Measurements from ENCODE around the gene ANKMY1.

The ANKMY1 gene

GRCh38 chr2:240507778-240508251, 50.0 kb downstream of the ANKMY1 start:
- Histone ChIP-seq H3K4me1 (ENCODE audit: insufficient read depth, poor library complexity, severe bottlenecking) (no peaks in the 10 kb centered on the region), H3K4me3 (ENCODE audit: severe bottlenecking) (no peak overlapping the region), H3K36me3 (ENCODE audit: low read depth) (no peaks in the 10 kb centered on the region), H3K27me3 (ENCODE audit: insufficient read depth, poor library complexity, severe bottlenecking) (no peaks in the 10 kb centered on the region), H3K9me3 (ENCODE audit: severe bottlenecking) (no peaks in the 10 kb centered on the region), H3K27ac (ENCODE audit: poor library complexity, severe bottlenecking) (no peak overlapping the region)
- no peak for ATAC-seq (ENCODE audit: low read depth)
- no peak for TF ChIP-seq CTCF (IDR thresholded peaks at IDR 0.05; ENCODE audit: poor library complexity, severe bottlenecking)
- no peak for DNase-seq (ENCODE audit: low spot score)

- no peaks in the 10 kb centered on the region for H3K27me3 ChIP-seq (ENCODE audit: insufficient read depth, poor library complexity, severe bottlenecking)
- no peak overlapping the region for H3K4me3 ChIP-seq (ENCODE audit: severe bottlenecking)
- TF ChIP-seq CTCF (IDR thresholded peaks at IDR 0.05; ENCODE audit: poor library complexity, severe bottlenecking), result no peak
- ATAC-seq (ENCODE audit: low read depth) (no peak), DNase-seq (ENCODE audit: low spot score) (no peak)
- no peaks in the 10 kb centered on the region for H3K4me1 ChIP-seq (ENCODE audit: insufficient read depth, poor library complexity, severe bottlenecking)
- H3K9me3 ChIP-seq (ENCODE audit: severe bottlenecking), result no peaks in the 10 kb centered on the region
- H3K36me3 ChIP-seq (ENCODE audit: low read depth), result no peaks in the 10 kb centered on the region
- no peak overlapping the region for H3K27ac ChIP-seq (ENCODE audit: poor library complexity, severe bottlenecking)
Observed at GRCh38 chr2:240507060-240507777, 50.6 kb downstream of the ANKMY1 start.

- H3K27ac ChIP-seq (ENCODE audit: poor library complexity, severe bottlenecking), result no peak overlapping the region
- no peaks in the 10 kb centered on the region for H3K27me3 ChIP-seq (ENCODE audit: insufficient read depth, poor library complexity, severe bottlenecking)
- H3K9me3 ChIP-seq (ENCODE audit: severe bottlenecking), result no peaks in the 10 kb centered on the region
- ATAC-seq (ENCODE audit: low read depth), result no peak; the same call in 2 of the 3 replicates
- H3K4me1 ChIP-seq (ENCODE audit: insufficient read depth, poor library complexity, severe bottlenecking), result no peaks in the 10 kb centered on the region
- TF ChIP-seq CTCF (IDR thresholded peaks at IDR 0.05; ENCODE audit: poor library complexity, severe bottlenecking), result no peak
- DNase-seq (ENCODE audit: low spot score), result no peak
- no peak overlapping the region for H3K4me3 ChIP-seq (ENCODE audit: severe bottlenecking)
- H3K36me3 ChIP-seq (ENCODE audit: low read depth), result no peaks in the 10 kb centered on the region
Observed at GRCh38 chr2:240506406-240507059, 51.3 kb downstream of the ANKMY1 start.

GRCh38 chr2:240505910-240506309, 51.9 kb downstream of the ANKMY1 start:
- Histone ChIP-seq H3K4me3 (ENCODE audit: severe bottlenecking) (no peak overlapping the region), H3K27me3 (ENCODE audit: insufficient read depth, poor library complexity, severe bottlenecking) (no peaks in the 10 kb centered on the region), H3K9me3 (ENCODE audit: severe bottlenecking) (no peaks in the 10 kb centered on the region), H3K36me3 (ENCODE audit: low read depth) (no peaks in the 10 kb centered on the region), H3K27ac (ENCODE audit: poor library complexity, severe bottlenecking) (no peak overlapping the region), H3K4me1 (ENCODE audit: insufficient read depth, poor library complexity, severe bottlenecking) (no peaks in the 10 kb centered on the region)
- DNase-seq (ENCODE audit: low spot score) (no peak), ATAC-seq (ENCODE audit: low read depth) (no peak; the same call in 2 of the 3 replicates)
- no peak for TF ChIP-seq CTCF (IDR thresholded peaks at IDR 0.05; ENCODE audit: poor library complexity, severe bottlenecking)

- Histone ChIP-seq H3K4me1 (ENCODE audit: insufficient read depth, poor library complexity, severe bottlenecking) (no peaks in the 10 kb centered on the region), H3K27ac (ENCODE audit: poor library complexity, severe bottlenecking) (no peak overlapping the region), H3K9me3 (ENCODE audit: severe bottlenecking) (no peaks in the 10 kb centered on the region), H3K36me3 (ENCODE audit: low read depth) (no peaks in the 10 kb centered on the region), H3K4me3 (ENCODE audit: severe bottlenecking) (no peak overlapping the region), H3K27me3 (ENCODE audit: insufficient read depth, poor library complexity, severe bottlenecking) (no peaks in the 10 kb centered on the region)
- DNase-seq (ENCODE audit: low spot score) (no peak), ATAC-seq (ENCODE audit: low read depth) (no peak)
- no peak for TF ChIP-seq CTCF (IDR thresholded peaks at IDR 0.05; ENCODE audit: poor library complexity, severe bottlenecking)
Observed at GRCh38 chr2:240503848-240504247, 53.9 kb downstream of the ANKMY1 start.

Measured in RWPE2 (cell line).